K562 (cell line): ENCODE results near the gene CREB3L1. TPM values are rescaled to one million over a fixed set of nuclear protein-coding genes. Genes with fewer than 3 reads are reported as not detected.

ENCODE experiments used
- ATAC-seq: fragments of 200-7000 bp; cut with Tn5 transposase; 3 replicates; pipeline ENCODE4 v1.9.1; 2020; ENCODE audit warnings: moderate library complexity
- BruUV-seq: library from RNA; stranded (reverse); fragments of 400-500 nt; replicated peaks from 2 replicates; lab custom pipeline; 2021; lab: Mats Ljungman, UMichigan
- CTCF ChIA-PET: fragments of 300-600 bp; formaldehyde crosslinking; extraction: SDS; loops from one replicate; lab custom pipeline; 2021; ENCODE audit warnings: low intra/inter-chr PET ratio; lab: Yijun Ruan, JAX
- POLR2A ChIA-PET: fragments of 300-600, 350-650 bp; sonication (Branson Sonifier 250); formaldehyde crosslinking; extraction: SDS; loops from one replicate; lab custom pipeline; 2021; ENCODE audit warnings: antibody characterized with exemption, inconsistent platforms; lab: Yijun Ruan, JAX
- DNase-seq, 4 experiments: peaks; one replicate each; pipeline versions ENCODE4 v3.0.0 to v3.0.0-alpha.2; 2011 to 2018; ENCODE audit warnings: low spot score in 3 of 4, mixed read lengths in 3 of 4; ENCODE audit errors: extremely low read depth in 1 of 4
- FAIRE-seq: peaks from 2 replicates; lab custom pipeline; 2011; peaks lifted over from hg19 to GRCh38; lab: Jason Lieb, UNC
- H2AFZ ChIP-seq: 2 replicates; pipeline ENCODE4 v1.6.0; 2011; ENCODE audit warnings: low read depth, low read length, control low read depth, inconsistent platforms
- H3K27ac ChIP-seq: fragments of 200-600 bp; 3 replicates; pipeline ENCODE4 v1.8.0; 2011; ENCODE audit warnings: low read depth, mild to moderate bottlenecking, control low read depth, inconsistent platforms, low read length, moderate library complexity, mixed read lengths; ENCODE audit errors: extremely low read depth
- H3K27me3 ChIP-seq, 2 experiments: fragments of 300-600 bp in 1 of 2; 2 replicates in 1 of 2; 3 replicates in 1 of 2; pipeline versions ENCODE4 v1.6.0 to v1.8.0; 2011; ENCODE audit warnings: inconsistent platforms in 2 of 2, low read length in 2 of 2, mild to moderate bottlenecking in 1 of 2, mixed read lengths in 1 of 2, moderate library complexity in 1 of 2; ENCODE audit not compliant: control insufficient read depth in 2 of 2, insufficient read depth in 2 of 2
- H3K36me3 ChIP-seq: fragments of 300-600 bp; 3 replicates; pipeline ENCODE4 v1.8.0; 2011; ENCODE audit warnings: mild to moderate bottlenecking, low read length, inconsistent platforms; ENCODE audit not compliant: control insufficient read depth, insufficient read depth
- H3K4me1 ChIP-seq, 2 experiments: fragments of 200-600 bp in 1 of 2; replicated peaks in 1 of 2; 2 replicates in 1 of 2; 3 replicates in 1 of 2; pipeline versions ENCODE4 v1.5.1 to v1.8.0; 2011; ENCODE audit warnings: inconsistent platforms in 2 of 2, low read length in 2 of 2, mild to moderate bottlenecking in 1 of 2, mixed read lengths in 1 of 2, moderate library complexity in 1 of 2; ENCODE audit not compliant: control insufficient read depth in 2 of 2, insufficient read depth in 2 of 2
- H3K4me2 ChIP-seq: 2 replicates; pipeline ENCODE4 v1.6.1; 2011; ENCODE audit warnings: low read length, control low read depth, inconsistent platforms, mixed read lengths; ENCODE audit not compliant: insufficient read depth
- H3K4me3 ChIP-seq: fragments of 200-600 bp; sonication (generic), shearing (Covaris generic); 2 replicates; pipeline ENCODE4 v1.5.1; 2016; ENCODE audit warnings: control low read depth, inconsistent platforms
- H3K79me2 ChIP-seq: fragments of 200-600 bp; 3 replicates; pipeline ENCODE4 v1.8.0; 2011; ENCODE audit warnings: low read length, inconsistent platforms; ENCODE audit not compliant: control insufficient read depth, insufficient read depth
- H3K9ac ChIP-seq, 2 experiments: 2 replicates each; pipeline versions ENCODE4 v1.6.0 to v1.6.1; 2011; ENCODE audit warnings: low read depth in 2 of 2, low read length in 2 of 2, control low read depth in 1 of 2, inconsistent platforms in 1 of 2, mild to moderate bottlenecking in 1 of 2, mixed read lengths in 1 of 2; ENCODE audit not compliant: insufficient read depth in 1 of 2
- H3K9me1 ChIP-seq: one replicate; pipeline ENCODE4 v1.6.0; 2011; ENCODE audit warnings: inconsistent platforms, mild to moderate bottlenecking, low read length, moderate library complexity; ENCODE audit not compliant: control insufficient read depth, insufficient read depth
- H3K9me3 ChIP-seq: replicated peaks from 2 replicates; pipeline ENCODE4 v1.5.1; 2011; ENCODE audit warnings: low read depth, low read length, inconsistent platforms; ENCODE audit not compliant: control insufficient read depth, insufficient read depth
- H4K20me1 ChIP-seq: replicated peaks from 2 replicates; pipeline ENCODE4 v1.6.1; 2011; ENCODE audit warnings: low read length, inconsistent platforms, mixed read lengths; ENCODE audit not compliant: control insufficient read depth, insufficient read depth
- AFF1 ChIP-seq, 2 experiments: fragments of 450-650 bp; IDR thresholded peaks; 2 replicates each; pipeline ENCODE4 v1.6.1; 2018; ENCODE audit warnings: mild to moderate bottlenecking in 2 of 2, low read depth in 1 of 2; ENCODE audit not compliant: partially characterized antibody in 2 of 2
- CBX1 ChIP-seq: sonication (generic); IDR thresholded peaks from 2 replicates; pipeline ENCODE4 v1.6.1; 2016; ENCODE audit warnings: antibody characterized with exemption, low read depth, mild to moderate bottlenecking
- CCNT2 ChIP-seq: IDR thresholded peaks from 2 replicates; pipeline ENCODE4 v1.6.1; 2011; ENCODE audit warnings: borderline replicate concordance, low read depth, mild to moderate bottlenecking, moderate library complexity, mixed read lengths, low read length; ENCODE audit not compliant: insufficient read length; ENCODE audit errors: extremely low read depth
- E2F6 ChIP-seq, 2 experiments: IDR thresholded peaks; 2 replicates each; pipeline ENCODE4 v1.6.1; 2011; ENCODE audit warnings: borderline replicate concordance in 1 of 2, control low read depth in 1 of 2, low read depth in 1 of 2, low read length in 1 of 2, mild to moderate bottlenecking in 1 of 2, mixed read lengths in 1 of 2, moderate library complexity in 1 of 2; ENCODE audit not compliant: insufficient read depth in 1 of 2, insufficient read length in 1 of 2, poor library complexity in 1 of 2, severe bottlenecking in 1 of 2; ENCODE audit errors: extremely low read depth in 1 of 2
- FOSL1 ChIP-seq: fragments of 200-800 bp; sonication (Bioruptor generic); conservative IDR thresholded peaks from 2 replicates; pipeline ENCODE4 v1.6.1; 2016; ENCODE audit warnings: missing genetic modification characterization, missing compliant biosample characterization
- ZNF12 ChIP-seq: sonication (generic); formaldehyde crosslinking; IDR thresholded peaks from 2 replicates; pipeline ENCODE4 v1.4.0; 2020; ENCODE audit warnings: mild to moderate bottlenecking, missing genetic modification reagents
- ZNF134 ChIP-seq: fragments of 250-450 bp; sonication (Bioruptor Pico); conservative IDR thresholded peaks from 2 replicates; pipeline ENCODE4 v1.4.0; 2020
- WGBS: fragments of 100-300 bp; shearing (Covaris generic); methylation state at CpG from one replicate; pipeline ENCODE4 v1.1.6; 2016; ENCODE audit warnings: low coverage, mixed read lengths; ENCODE audit not compliant: insufficient coverage; ENCODE audit errors: missing lambda C conversion rate; 5-methylcytosine and 5-hydroxymethylcytosine counted together
- in situ Hi-C: fragments of 300-500 bp; cut with MboI; formaldehyde crosslinking; loops from 4 replicates; pipeline ENCODE4 v1.15.0; 2018; ENCODE audit warnings: inconsistent platforms, mixed read lengths
- intact Hi-C: fragments of 100-400 bp; cut with micrococcal nuclease; formaldehyde crosslinking; loops from 2 replicates; pipeline ENCODE4 v1.14.2; 2022
- polyA plus RNA-seq, 8 experiments: library from polyadenylated mRNA; depleted of rRNA in 4 of 8; stranded (reverse) in 5 of 8; unstranded in 3 of 8; fragments of >200 nt; fragmentation: Nextera tagmentation in 2 of 8; fragmentation: Illumina TruSeq in 1 of 8; extraction: Ambion mirVana in 2 of 8; extraction: Trizol in 1 of 8; gene quantifications; 2 replicates each; pipeline versions ENCODE4 v1.2.1 to v1.2.3, GENCODE V29; 2011 to 2014; ENCODE audit warnings: inconsistent platforms in 1 of 8, missing spikeins in 1 of 8
- total RNA-seq, 7 experiments: library from RNA; depleted of rRNA in 6 of 7; stranded (reverse); fragments of >200 nt in 6 of 7; fragmentation: Illumina TruSeq in 2 of 7; extraction: Trizol in 2 of 7; gene quantifications; 2 replicates each; pipeline versions ENCODE4 v1.2.1 to v1.2.3, GENCODE V29; 2011 to 2021; ENCODE audit warnings: low replicate concordance in 1 of 7
- TF ChIP-seq, protein P1 (sequence below): fragments of 450-650 bp; IDR thresholded peaks from 2 replicates; pipeline ENCODE4 v1.6.1; 2018; ENCODE audit not compliant: partially characterized antibody
- TF ChIP-seq, protein P2 (sequence below): IDR thresholded peaks from 2 replicates; pipeline ENCODE4 v1.6.1; 2014; ENCODE audit warnings: antibody characterized with exemption

CREB3L1 gene
- total and polyA plus RNA-seq, 9 of the 15 experiments (the other 6 are each of a cell fraction or from before 2014, with no cell fraction given) = 1.2 to 27.6 (median 3.7) TPM

GRCh38 chr11:46272816-46273427, 4.5 kb upstream of the CREB3L1 start:
- Histone ChIP-seq H3K4me3 (no peak overlapping the region), H3K9me1 (no peaks in the 10 kb centered on the region), H3K4me1 (peaks cover 32 to 45% of the 10 kb centered on the region in 2 experiments), H3K79me2 (peaks cover 1% of the 10 kb centered on the region; the same call in 2 of the 3 replicates), H3K4me2 (no peak overlapping the region; the same call in 1 of the 2 replicates), H3K27ac (peak overlapping the region; percentile 73; the same call in 1 of the 3 replicates), H3K36me3 (no peaks in the 10 kb centered on the region), H2AFZ (peak overlapping the region; percentile 82), H4K20me1 (no peaks in the 10 kb centered on the region), H3K9me3 (no peaks in the 10 kb centered on the region), H3K27me3 (no peaks in the 10 kb centered on the region), H3K9ac (peak overlapping the region; percentile 33 to 53; a peak in 2 of 4 replicates)
- in situ Hi-C loops = no loop called here
- ChIA-PET POLR2A (interaction anchor here (1.5 to 1.8 kb wide), 3 partner anchors 23 to 30 kb away, joined by 6 to 8 read pairs (median 7); no protein-coding TSS in a partner anchor), CTCF (no interaction called here)
- no TSS peak for BruUV-seq
- intact Hi-C loops = no loop called here
- FAIRE-seq (no peak), ATAC-seq (peak; percentile 5; the same call in 1 of the 3 replicates), DNase-seq (peak in 3 of 4 experiments; percentile 29 to 46 (median 35))
- WGBS = 45% methylated on average over 7 of the region's 9 CpGs
- peak; percentile 45 for TF ChIP-seq FOSL1 (tag)
- TF ChIP-seq, protein P1, sequence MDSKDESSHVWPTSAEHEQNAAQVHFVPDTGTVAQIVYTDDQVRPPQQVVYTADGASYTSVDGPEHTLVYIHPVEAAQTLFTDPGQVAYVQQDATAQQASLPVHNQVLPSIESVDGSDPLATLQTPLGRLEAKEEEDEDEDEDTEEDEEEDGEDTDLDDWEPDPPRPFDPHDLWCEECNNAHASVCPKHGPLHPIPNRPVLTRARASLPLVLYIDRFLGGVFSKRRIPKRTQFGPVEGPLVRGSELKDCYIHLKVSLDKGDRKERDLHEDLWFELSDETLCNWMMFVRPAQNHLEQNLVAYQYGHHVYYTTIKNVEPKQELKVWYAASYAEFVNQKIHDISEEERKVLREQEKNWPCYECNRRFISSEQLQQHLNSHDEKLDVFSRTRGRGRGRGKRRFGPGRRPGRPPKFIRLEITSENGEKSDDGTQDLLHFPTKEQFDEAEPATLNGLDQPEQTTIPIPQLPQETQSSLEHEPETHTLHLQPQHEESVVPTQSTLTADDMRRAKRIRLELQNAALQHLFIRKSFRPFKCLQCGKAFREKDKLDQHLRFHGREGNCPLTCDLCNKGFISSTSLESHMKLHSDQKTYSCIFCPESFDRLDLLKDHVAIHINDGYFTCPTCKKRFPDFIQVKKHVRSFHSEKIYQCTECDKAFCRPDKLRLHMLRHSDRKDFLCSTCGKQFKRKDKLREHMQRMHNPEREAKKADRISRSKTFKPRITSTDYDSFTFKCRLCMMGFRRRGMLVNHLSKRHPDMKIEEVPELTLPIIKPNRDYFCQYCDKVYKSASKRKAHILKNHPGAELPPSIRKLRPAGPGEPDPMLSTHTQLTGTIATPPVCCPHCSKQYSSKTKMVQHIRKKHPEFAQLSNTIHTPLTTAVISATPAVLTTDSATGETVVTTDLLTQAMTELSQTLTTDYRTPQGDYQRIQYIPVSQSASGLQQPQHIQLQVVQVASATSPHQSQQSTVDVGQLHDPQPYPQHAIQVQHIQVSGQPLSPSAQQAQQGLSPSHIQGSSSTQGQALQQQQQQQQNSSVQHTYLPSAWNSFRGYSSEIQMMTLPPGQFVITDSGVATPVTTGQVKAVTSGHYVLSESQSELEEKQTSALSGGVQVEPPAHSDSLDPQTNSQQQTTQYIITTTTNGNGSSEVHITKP = peak; percentile 43
- TF ChIP-seq, protein P2, sequence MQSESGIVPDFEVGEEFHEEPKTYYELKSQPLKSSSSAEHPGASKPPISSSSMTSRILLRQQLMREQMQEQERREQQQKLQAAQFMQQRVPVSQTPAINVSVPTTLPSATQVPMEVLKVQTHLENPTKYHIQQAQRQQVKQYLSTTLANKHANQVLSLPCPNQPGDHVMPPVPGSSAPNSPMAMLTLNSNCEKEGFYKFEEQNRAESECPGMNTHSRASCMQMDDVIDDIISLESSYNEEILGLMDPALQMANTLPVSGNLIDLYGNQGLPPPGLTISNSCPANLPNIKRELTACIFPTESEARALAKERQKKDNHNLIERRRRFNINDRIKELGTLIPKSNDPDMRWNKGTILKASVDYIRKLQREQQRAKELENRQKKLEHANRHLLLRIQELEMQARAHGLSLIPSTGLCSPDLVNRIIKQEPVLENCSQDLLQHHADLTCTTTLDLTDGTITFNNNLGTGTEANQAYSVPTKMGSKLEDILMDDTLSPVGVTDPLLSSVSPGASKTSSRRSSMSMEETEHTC = no peak
- no peak for TF ChIP-seq ZNF12 (CRISPR knock-in tag)
- TF ChIP-seq AFF1 (IDR thresholded peaks at IDR 0.05; ENCODE audit: low read depth in 1 of 2, partially characterized antibody in 2 of 2) = no peak
- TF ChIP-seq CCNT2 = no peak
- TF ChIP-seq E2F6 (IDR thresholded peaks at IDR 0.05; ENCODE audit: borderline replicate concordance in 1 of 2, extremely low read depth in 1 of 2, insufficient read depth in 1 of 2, insufficient read length in 1 of 2, low read depth in 1 of 2, low read length in 1 of 2, poor library complexity in 1 of 2, severe bottlenecking in 1 of 2) = no peak
- peak; percentile 63; the same call in 1 of the 2 replicates for TF ChIP-seq ZNF134 (CRISPR knock-in tag)
- TF ChIP-seq CBX1 = no peak
